GM12875 (cell line): Measurements from ENCODE around the gene RARRES2.
"Not testable (repeated sequence)": the region's sequence is repeated elsewhere in the genome, so short reads cannot be mapped to it uniquely, and the experiment has no call there.

ENCODE experiments used
- H3K4me3 ChIP-seq: one replicate; pipeline ENCODE4 v1.5.1; 2011; ENCODE audit warnings: low read depth, low read length, control low read depth
- TF ChIP-seq, protein P1 (sequence below): IDR thresholded peaks from 2 replicates; pipeline ENCODE4 v1.5.1; 2011; ENCODE audit warnings: low read depth, mild to moderate bottlenecking, control low read depth, inconsistent platforms, low read length, moderate library complexity, borderline replicate concordance; ENCODE audit not compliant: insufficient read depth

Gene RARRES2

DNA sequence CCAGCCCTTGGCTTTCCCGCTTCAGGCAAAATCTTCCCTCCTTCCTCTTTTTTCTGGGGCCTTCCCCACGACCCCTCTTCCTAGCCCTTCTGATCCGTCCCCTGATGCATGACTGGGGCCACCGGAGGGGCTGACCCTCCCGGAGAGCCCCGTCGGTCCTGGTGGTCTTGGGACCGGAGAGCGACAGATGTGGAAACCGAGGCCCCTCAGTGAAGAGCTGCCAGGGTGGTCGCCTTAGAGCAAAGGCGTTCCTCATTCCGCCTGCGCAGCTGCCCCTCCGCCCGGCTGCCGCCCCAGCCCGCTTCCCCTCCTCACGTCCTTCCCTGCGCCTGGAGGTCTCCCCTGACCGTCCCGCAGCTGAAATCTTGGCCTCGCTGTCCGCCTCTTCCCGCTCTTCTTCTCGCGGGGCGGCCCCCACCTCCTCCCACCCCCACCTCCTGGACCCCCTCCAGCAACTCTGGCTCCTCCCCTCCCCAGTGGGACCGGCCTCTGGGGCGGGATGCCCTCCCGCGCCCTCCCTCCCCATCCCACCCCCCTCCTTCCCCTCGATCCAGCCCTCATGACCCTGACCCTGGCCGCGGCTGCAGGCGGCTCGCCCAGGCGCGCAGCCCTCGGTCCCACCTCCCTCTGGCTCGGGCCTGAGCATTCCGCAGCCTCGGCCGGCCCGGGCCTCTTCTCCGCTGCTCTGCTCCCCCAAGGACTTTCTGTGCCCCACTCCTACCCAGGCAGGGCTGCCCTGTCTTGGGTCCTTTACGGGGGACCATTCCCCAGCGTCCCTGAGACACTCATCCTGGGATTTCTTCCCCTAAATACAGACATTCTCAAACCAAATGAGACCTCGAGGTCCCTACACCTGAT lies at the start of gene RARRES2:
Gene RARRES2 (minus strand): TSS at position 367 of the 858 bp plus-strand sequence. CDS start 1,020 bp downstream, outside the sequence.
- TF ChIP-seq, protein P1, sequence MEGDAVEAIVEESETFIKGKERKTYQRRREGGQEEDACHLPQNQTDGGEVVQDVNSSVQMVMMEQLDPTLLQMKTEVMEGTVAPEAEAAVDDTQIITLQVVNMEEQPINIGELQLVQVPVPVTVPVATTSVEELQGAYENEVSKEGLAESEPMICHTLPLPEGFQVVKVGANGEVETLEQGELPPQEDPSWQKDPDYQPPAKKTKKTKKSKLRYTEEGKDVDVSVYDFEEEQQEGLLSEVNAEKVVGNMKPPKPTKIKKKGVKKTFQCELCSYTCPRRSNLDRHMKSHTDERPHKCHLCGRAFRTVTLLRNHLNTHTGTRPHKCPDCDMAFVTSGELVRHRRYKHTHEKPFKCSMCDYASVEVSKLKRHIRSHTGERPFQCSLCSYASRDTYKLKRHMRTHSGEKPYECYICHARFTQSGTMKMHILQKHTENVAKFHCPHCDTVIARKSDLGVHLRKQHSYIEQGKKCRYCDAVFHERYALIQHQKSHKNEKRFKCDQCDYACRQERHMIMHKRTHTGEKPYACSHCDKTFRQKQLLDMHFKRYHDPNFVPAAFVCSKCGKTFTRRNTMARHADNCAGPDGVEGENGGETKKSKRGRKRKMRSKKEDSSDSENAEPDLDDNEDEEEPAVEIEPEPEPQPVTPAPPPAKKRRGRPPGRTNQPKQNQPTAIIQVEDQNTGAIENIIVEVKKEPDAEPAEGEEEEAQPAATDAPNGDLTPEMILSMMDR, result no peak
- H3K4me3 ChIP-seq, result no peak within 1 kb of the TSS

DNA sequence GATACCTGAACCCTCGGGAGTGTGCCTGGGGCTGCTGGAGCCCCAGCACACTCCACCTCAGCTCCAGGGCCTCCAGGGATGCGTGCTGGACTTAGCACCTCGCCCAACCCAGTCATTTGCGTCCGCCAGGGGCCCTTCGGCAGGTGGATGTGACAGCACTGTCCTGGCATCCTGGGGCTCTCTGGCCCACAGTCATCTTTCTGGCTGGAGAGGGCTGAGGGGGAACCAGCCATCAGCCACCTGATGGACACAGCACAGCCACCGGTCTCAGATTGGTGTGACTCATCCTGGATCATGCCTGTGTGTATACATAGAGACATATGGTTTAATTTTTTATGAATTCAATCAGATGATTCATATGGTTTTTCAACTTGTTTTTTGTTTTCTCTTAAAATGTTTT lies 48.8 kb upstream of the RARRES2 start:
- H3K4me3 ChIP-seq, result no peak overlapping the region
- TF ChIP-seq, protein P1, result no peak

DNA sequence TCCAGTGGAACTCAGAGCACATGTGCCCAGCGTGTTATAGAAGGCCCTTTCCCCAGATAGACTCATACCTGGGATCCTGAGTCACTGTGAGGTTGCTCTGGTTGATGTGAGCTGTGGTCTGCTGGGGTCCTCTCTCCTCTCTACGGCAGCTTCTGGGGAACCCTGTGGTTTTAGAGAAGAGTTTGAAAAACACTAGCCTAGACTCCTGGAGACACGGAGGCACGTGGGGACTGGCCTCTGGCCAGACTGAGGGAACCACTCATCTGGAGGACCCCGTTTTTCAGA lies 48.0 kb upstream of the RARRES2 start:
- TF ChIP-seq, protein P1, result no peak
- H3K4me3 ChIP-seq, result no peak overlapping the region

DNA sequence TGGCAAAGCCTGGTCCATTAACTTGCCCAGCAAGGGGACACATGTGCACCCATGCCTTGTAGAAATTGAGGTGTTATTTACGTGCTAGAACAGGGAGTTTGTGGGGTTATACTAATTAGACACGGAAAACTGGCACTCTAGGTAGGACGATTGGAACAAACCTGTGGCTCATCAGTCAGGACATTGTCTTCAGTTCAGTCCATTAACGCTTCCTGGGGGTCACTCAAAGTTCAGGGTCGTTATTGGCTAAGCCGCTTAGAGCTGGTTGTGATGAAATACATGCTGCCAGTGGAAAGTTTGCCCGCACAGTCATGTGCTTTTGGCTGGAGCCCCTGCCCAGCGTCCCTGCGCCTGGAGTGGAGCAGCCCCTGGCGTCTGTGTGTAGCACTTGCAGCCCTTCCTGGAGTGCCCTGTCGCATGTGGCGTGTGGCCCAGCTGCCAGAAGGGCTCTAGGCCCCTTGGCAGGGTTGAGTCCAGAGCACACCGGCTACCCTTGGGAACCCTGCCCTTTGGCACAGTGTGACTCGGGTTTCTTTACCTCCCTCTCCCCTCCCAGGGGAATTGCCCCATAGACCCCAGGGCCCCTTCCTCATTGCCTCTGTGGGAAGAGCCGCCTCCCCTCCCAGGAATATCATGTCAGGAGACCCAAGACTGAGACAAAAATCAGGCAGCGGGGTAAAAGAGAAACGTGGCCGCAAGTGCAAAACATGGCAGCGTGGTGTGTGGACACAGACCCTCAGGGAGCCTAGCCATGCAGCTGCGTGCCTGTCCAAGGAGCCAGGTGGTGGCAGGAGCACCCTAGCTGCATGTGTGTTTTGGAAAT lies 47.5 kb upstream of the RARRES2 start:
- TF ChIP-seq, protein P1, result no peak
- H3K4me3 ChIP-seq, result no peak overlapping the region

DNA sequence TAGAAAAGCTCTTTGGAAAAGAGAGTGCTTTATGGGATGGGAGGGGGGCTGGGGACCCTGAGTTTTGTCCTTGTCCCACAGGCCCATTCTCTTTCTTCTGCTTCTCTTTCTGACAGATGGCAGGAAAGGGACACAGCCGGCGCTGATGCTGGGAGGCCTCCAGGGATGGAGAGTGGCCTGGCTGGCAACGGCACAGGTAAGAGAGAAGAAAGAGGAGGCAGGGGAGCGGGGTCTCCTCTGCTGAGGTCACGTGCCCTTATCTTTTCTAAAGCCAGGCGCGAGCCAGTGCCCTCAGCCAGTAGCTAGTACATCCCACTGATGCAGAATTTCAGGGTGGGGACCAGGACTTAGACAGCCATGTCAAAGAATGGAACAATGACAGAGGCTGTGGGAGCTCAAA lies 46.9 kb upstream of the RARRES2 start:
- TF ChIP-seq, protein P1, result no peak
- H3K4me3 ChIP-seq, result no peak overlapping the region

DNA sequence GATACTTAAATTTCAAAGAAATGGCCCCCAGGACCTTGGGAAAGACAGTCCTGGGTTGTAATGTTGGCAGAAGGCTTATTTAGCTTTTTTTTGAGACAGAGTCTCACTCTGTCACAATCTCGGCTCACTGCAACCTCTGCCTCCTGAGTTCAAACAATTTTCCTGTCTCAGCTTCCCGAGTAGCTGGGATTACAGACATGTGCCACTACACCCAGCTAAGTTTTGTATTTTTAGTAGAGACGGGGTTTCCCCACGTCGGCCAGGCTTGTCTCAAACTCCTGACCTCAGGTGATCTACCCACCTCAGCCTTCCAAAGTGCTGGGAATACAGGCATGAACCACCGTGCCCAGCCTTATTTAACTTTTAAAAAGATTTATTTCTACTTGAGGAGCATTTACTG lies 44.5 kb upstream of the RARRES2 start:
- H3K4me3 ChIP-seq, result not testable (repeated sequence)

DNA sequence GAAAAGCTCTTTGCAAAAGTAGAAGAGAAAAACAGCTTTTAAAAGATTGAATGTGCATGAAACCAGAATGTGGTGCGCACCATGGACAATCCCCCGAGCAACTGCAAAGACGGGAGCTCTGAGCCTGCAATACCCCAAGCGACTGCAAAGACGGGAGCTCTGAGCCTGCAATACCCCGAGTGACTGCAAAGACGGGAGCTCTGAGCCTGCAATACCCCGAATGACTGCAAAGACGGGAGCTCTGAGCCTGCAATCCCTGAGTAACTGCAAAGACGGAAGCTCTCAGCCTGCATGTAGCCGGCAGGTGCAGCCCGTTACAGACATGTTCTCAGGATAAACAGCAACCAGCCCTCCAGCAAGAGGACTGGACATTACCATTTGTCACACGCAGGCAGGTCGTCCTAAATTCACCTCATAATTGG lies 43.9 kb upstream of the RARRES2 start:
- no peak overlapping the region for H3K4me3 ChIP-seq
- TF ChIP-seq, protein P1, result no peak
